ENCODE measurements around the gene CNTNAP2. TPM values are rescaled to one million over a fixed set of nuclear protein-coding genes. Genes with fewer than 3 reads are reported as not detected.

Gene CNTNAP2
- polyA plus RNA-seq, 2 donors: 0.41 to 0.48 TPM

DNA sequence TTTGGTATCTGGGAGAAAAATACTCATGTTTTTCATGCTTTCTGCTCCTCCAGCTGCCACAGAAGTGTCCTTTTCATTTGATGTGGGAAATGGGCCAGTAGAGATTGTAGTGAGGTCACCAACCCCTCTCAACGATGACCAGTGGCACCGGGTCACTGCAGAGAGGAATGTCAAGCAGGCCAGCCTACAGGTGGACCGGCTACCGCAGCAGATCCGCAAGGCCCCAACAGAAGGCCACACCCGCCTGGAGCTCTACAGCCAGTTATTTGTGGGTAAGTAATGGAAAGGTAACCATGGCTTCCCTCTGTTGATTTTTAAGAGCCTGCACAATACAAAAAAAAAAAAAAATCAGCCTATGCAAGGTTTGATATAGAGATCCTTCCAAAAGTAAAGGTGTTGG is 2030.8 kb downstream of the CNTNAP2 start:
- H3K4me3 ChIP-seq (ENCODE audit: low read depth in 1 of 2, low read length in 2 of 2): no peak overlapping the region
- no peak overlapping the region for H3K27ac ChIP-seq (ENCODE audit: low read depth in 2 of 2, low read length in 1 of 2)
- no peaks in the 10 kb centered on the region for H3K36me3 ChIP-seq (ENCODE audit: control insufficient read depth in 2 of 2, insufficient read depth in 2 of 2, low read length in 1 of 2)
- H3K9me3 ChIP-seq (ENCODE audit: control insufficient read depth in 2 of 2, insufficient read depth in 1 of 2, low read depth in 1 of 2, low read length in 1 of 2): peaks cover 0 to 3% of the 10 kb centered on the region in 2 donors
- no peaks in the 10 kb centered on the region for H3K27me3 ChIP-seq (ENCODE audit: control insufficient read depth in 1 of 2, insufficient read depth in 2 of 2, low read length in 2 of 2)
- no peaks in the 10 kb centered on the region for H3K4me1 ChIP-seq (ENCODE audit: control insufficient read depth in 2 of 2, insufficient read depth in 2 of 2, low read length in 1 of 2)
- WGBS, 2 donors: 91 to 92% methylated on average over 6 of the region's 6 CpGs

DNA sequence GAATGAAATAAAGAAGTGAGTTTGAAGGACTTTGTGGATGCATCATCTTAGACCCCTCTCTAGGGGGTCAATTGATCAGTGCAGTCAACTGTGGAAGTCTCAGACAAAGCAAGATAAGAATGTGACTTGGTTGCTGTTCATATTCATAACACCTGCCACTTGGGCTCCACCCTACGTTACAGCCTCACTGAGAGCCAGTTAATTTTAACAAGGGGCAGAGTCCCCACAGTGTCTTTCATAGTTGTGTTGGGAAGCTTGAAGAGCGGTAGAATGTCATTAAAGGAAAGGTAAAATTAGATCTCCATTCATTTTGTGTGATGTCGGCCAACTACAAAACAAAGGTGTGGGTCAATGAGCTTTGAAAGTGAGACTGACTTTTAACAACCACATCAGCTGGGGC is 2031.9 kb downstream of the CNTNAP2 start:
- Histone ChIP-seq H3K27me3 (ENCODE audit: control insufficient read depth in 1 of 2, insufficient read depth in 2 of 2, low read length in 2 of 2) (no peaks in the 10 kb centered on the region), H3K36me3 (ENCODE audit: control insufficient read depth in 2 of 2, insufficient read depth in 2 of 2, low read length in 1 of 2) (no peaks in the 10 kb centered on the region), H3K4me3 (ENCODE audit: low read depth in 1 of 2, low read length in 2 of 2) (no peak overlapping the region), H3K4me1 (ENCODE audit: control insufficient read depth in 2 of 2, insufficient read depth in 2 of 2, low read length in 1 of 2) (no peaks in the 10 kb centered on the region), H3K27ac (ENCODE audit: low read depth in 2 of 2, low read length in 1 of 2) (no peak overlapping the region), H3K9me3 (ENCODE audit: control insufficient read depth in 2 of 2, insufficient read depth in 1 of 2, low read depth in 1 of 2, low read length in 1 of 2) (peaks cover 0 to 3% of the 10 kb centered on the region in 2 donors)
- 87 to 89% methylated on average over 3 of the region's 3 CpGs for WGBS, 2 donors

DNA sequence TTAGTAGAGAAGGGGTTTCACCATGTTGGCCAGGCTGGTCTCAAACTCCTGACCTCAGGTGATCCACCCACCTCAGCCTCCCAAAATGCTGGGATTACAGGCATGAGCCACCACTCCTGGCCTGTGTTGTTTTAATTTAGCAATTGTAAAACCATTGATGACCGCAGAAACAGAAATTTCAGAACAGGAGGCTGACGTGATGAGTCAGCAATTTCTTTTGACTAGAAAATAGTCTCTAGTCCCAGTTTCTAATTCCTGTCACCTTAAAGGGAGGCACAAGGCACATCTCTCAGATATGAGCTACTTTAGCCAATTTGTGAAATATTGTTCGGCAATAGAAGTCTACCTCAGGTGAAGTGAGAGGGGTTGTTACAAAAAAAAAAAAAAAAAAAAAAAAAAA is 2033.1 kb downstream of the CNTNAP2 start:
- no peaks in the 10 kb centered on the region for H3K9me3 ChIP-seq (ENCODE audit: control insufficient read depth in 2 of 2, insufficient read depth in 1 of 2, low read depth in 1 of 2, low read length in 1 of 2)
- WGBS, 2 donors: 87 to 93% methylated on average over 3 of the region's 3 CpGs
- no peaks in the 10 kb centered on the region for H3K36me3 ChIP-seq (ENCODE audit: control insufficient read depth in 2 of 2, insufficient read depth in 2 of 2, low read length in 1 of 2)
- no peak overlapping the region for H3K4me3 ChIP-seq (ENCODE audit: low read depth in 1 of 2, low read length in 2 of 2)
- peaks cover 0 to 3% of the 10 kb centered on the region in 2 donors for H3K4me1 ChIP-seq (ENCODE audit: control insufficient read depth in 2 of 2, insufficient read depth in 2 of 2, low read length in 1 of 2)
- no peaks in the 10 kb centered on the region for H3K27me3 ChIP-seq (ENCODE audit: control insufficient read depth in 1 of 2, insufficient read depth in 2 of 2, low read length in 2 of 2)
- no peak overlapping the region for H3K27ac ChIP-seq (ENCODE audit: low read depth in 2 of 2, low read length in 1 of 2)

DNA sequence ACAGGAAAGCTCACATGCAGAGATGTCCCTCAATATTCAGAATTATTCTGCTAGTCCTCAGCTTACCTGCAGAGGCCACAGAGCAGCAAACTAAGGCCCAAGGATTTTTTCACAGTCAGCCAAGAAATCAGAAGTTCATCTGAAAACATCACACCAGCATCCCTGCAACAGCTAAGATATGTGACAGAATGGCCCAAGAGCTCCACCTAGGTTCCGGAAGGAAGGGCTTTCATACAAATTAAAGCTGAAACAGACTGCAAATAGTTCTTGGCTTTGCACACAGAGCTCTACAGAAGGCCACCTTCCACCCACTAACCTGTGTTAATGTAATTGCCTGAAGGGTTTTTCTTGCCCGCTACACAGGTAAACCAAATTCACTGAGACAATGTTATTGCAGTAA is 2035.2 kb downstream of the CNTNAP2 start:
- 89 to 92% methylated on average over 2 of the region's 2 CpGs for WGBS, 2 donors
- Histone ChIP-seq H3K4me3 (ENCODE audit: low read depth in 1 of 2, low read length in 2 of 2) (no peak overlapping the region), H3K9me3 (ENCODE audit: control insufficient read depth in 2 of 2, insufficient read depth in 1 of 2, low read depth in 1 of 2, low read length in 1 of 2) (no peaks in the 10 kb centered on the region), H3K27me3 (ENCODE audit: control insufficient read depth in 1 of 2, insufficient read depth in 2 of 2, low read length in 2 of 2) (no peaks in the 10 kb centered on the region), H3K36me3 (ENCODE audit: control insufficient read depth in 2 of 2, insufficient read depth in 2 of 2, low read length in 1 of 2) (no peaks in the 10 kb centered on the region), H3K27ac (ENCODE audit: low read depth in 2 of 2, low read length in 1 of 2) (no peak overlapping the region), H3K4me1 (ENCODE audit: control insufficient read depth in 2 of 2, insufficient read depth in 2 of 2, low read length in 1 of 2) (peaks cover 0 to 3% of the 10 kb centered on the region in 2 donors)

DNA sequence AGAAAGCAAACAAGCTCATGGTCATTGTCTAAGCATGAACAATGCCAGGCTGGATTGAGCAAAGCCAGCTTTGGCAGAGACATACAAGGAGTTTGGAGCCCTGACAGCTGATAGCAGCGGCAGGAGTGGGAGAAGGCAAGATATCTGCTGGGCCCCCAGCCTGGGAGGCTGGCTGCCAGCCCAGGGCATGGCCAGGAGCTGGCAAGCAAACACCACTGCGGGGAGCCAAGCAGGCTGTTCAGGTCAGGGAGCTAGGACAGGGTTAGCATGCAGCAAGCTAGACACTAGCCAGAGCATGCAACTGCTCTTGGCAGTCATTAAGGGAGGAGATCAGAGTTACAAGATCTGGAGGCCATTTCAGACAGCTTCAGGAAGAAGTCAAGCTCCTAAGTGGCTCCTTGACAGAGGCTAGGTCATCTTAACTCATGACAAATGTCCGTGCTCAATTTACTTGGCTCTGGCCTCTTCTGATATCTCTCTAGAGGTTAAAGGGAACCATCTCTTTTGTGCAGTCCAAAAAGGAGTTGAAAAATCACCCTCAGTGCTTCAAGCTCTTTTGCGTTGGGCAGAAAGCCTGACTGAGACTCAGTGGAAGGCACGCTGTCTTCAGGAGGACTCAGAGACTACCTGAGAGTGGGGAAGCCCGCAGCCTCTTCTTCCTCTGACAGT is 2037.1 kb downstream of the CNTNAP2 start:
- H3K36me3 ChIP-seq (ENCODE audit: control insufficient read depth in 2 of 2, insufficient read depth in 2 of 2, low read length in 1 of 2): no peaks in the 10 kb centered on the region
- no peaks in the 10 kb centered on the region for H3K9me3 ChIP-seq (ENCODE audit: control insufficient read depth in 2 of 2, insufficient read depth in 1 of 2, low read depth in 1 of 2, low read length in 1 of 2)
- WGBS, 2 donors: 38 to 45% methylated on average over 6 of the region's 6 CpGs
- peaks cover 0 to 3% of the 10 kb centered on the region in 2 donors for H3K4me1 ChIP-seq (ENCODE audit: control insufficient read depth in 2 of 2, insufficient read depth in 2 of 2, low read length in 1 of 2)
- no peak overlapping the region for H3K27ac ChIP-seq (ENCODE audit: low read depth in 2 of 2, low read length in 1 of 2)
- H3K4me3 ChIP-seq (ENCODE audit: low read depth in 1 of 2, low read length in 2 of 2): no peak overlapping the region
- no peaks in the 10 kb centered on the region for H3K27me3 ChIP-seq (ENCODE audit: control insufficient read depth in 1 of 2, insufficient read depth in 2 of 2, low read length in 2 of 2)

DNA sequence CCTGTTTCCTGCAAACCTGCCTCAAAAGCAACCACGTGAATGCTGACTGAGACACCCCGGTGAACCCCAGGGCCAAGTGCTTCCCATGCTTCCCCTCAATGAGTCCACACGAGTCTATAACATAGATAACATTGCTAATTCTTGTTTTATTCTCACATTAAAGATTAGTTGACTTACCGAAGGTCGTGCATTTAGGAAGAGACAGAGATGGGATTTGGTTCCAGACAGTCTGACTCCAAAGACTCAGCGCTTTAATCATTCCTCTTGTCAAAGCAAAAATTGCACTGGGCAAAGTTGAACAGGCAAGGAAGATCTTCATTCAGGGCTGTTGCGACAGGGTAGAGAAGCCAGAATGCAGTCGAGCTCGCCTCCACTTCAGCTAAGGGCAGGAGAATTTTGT is 2038.4 kb downstream of the CNTNAP2 start:
- no peaks in the 10 kb centered on the region for H3K27me3 ChIP-seq (ENCODE audit: control insufficient read depth in 1 of 2, insufficient read depth in 2 of 2, low read length in 2 of 2)
- no peaks in the 10 kb centered on the region for H3K36me3 ChIP-seq (ENCODE audit: control insufficient read depth in 2 of 2, insufficient read depth in 2 of 2, low read length in 1 of 2)
- H3K27ac ChIP-seq (ENCODE audit: low read depth in 2 of 2, low read length in 1 of 2): no peak overlapping the region
- WGBS, 2 donors: 77 to 83% methylated on average over 9 of the region's 9 CpGs
- peaks cover 0 to 3% of the 10 kb centered on the region in 2 donors for H3K4me1 ChIP-seq (ENCODE audit: control insufficient read depth in 2 of 2, insufficient read depth in 2 of 2, low read length in 1 of 2)
- H3K9me3 ChIP-seq (ENCODE audit: control insufficient read depth in 2 of 2, insufficient read depth in 1 of 2, low read depth in 1 of 2, low read length in 1 of 2): no peaks in the 10 kb centered on the region
- H3K4me3 ChIP-seq (ENCODE audit: low read depth in 1 of 2, low read length in 2 of 2): no peak overlapping the region

DNA sequence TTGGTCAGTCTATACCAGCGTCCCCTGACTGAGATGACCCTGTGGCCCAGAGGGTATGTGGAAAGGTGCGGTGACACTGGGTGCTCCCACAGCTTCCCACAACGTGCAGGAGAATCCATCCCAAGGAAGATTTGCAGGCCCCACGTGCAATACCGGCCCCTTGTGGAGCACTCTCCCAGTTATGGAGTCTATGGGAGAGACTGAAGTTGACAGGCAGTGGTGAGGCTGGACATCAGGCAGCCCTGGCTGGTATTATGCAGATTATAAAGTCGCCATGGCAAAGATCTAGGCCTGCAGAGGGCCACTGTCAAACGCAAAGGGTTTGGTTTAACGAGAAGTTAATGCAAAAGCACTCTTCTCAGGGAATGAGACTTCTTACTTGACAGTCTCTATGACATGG is 2039.2 kb downstream of the CNTNAP2 start:
- peaks cover 0 to 3% of the 10 kb centered on the region in 2 donors for H3K4me1 ChIP-seq (ENCODE audit: control insufficient read depth in 2 of 2, insufficient read depth in 2 of 2, low read length in 1 of 2)
- WGBS, 2 donors: 88 to 91% methylated on average over 8 of the region's 8 CpGs

DNA sequence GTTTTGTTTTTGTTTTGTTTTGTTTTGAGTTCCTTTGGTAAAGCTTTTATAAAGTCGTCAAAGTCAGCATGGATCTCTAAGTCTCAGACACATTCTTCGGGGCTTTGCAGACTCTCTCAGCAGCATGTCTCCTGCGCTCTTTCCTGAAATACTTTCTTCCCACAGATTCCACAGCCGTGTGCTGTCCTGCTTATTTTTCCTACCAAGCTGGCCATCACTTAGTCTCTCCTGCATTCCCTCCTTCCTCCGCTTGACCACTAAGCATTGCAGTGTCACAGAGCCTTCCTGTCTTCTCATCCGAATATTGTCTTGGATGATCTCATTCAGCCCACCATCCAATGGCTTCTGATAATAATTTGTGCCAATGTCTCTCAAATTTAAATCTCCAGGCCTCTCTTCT is 2039.6 kb downstream of the CNTNAP2 start:
- WGBS, 2 donors: 86 to 90% methylated on average over 6 of the region's 6 CpGs

More for the DNA sequence above, 2039.2 kb downstream of the CNTNAP2 start:
- no peak overlapping the region for H3K27ac ChIP-seq (ENCODE audit: low read depth in 2 of 2, low read length in 1 of 2)
- no peaks in the 10 kb centered on the region for H3K27me3 ChIP-seq (ENCODE audit: control insufficient read depth in 1 of 2, insufficient read depth in 2 of 2, low read length in 2 of 2)
- no peaks in the 10 kb centered on the region for H3K36me3 ChIP-seq (ENCODE audit: control insufficient read depth in 2 of 2, insufficient read depth in 2 of 2, low read length in 1 of 2)
- no peaks in the 10 kb centered on the region for H3K9me3 ChIP-seq (ENCODE audit: control insufficient read depth in 2 of 2, insufficient read depth in 1 of 2, low read depth in 1 of 2, low read length in 1 of 2)
- H3K4me3 ChIP-seq (ENCODE audit: low read depth in 1 of 2, low read length in 2 of 2): no peak overlapping the region

DNA sequence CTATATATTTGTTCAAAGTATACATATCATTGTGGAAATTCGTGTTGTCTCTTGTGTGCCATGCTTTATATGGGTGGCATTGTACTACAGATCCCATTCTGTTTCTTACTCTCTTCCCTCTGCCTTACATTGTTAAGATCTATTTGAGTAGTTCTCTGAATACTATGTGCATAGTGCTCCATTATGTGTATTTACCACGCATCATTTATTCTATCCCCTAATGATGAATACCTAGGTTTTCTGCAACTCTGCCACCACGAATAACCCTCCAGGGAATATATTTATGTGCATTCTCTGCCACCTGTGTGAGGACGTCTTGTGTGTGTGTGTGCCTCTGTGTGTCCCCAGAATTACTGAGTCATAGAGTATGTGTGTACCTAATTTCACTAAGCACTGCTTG is 2042.7 kb downstream of the CNTNAP2 start:
- no peak overlapping the region for H3K4me3 ChIP-seq (ENCODE audit: low read depth in 1 of 2, low read length in 2 of 2)
- H3K27ac ChIP-seq (ENCODE audit: low read depth in 2 of 2, low read length in 1 of 2): no peak overlapping the region
- no peaks in the 10 kb centered on the region for H3K36me3 ChIP-seq (ENCODE audit: control insufficient read depth in 2 of 2, insufficient read depth in 2 of 2, low read length in 1 of 2)
- no peaks in the 10 kb centered on the region for H3K9me3 ChIP-seq (ENCODE audit: control insufficient read depth in 2 of 2, insufficient read depth in 1 of 2, low read depth in 1 of 2, low read length in 1 of 2)
- H3K4me1 ChIP-seq (ENCODE audit: control insufficient read depth in 2 of 2, insufficient read depth in 2 of 2, low read length in 1 of 2): no peaks in the 10 kb centered on the region
- H3K27me3 ChIP-seq (ENCODE audit: control insufficient read depth in 1 of 2, insufficient read depth in 2 of 2, low read length in 2 of 2): no peaks in the 10 kb centered on the region
- 61 to 71% methylated on average over 4 of the region's 4 CpGs for WGBS, 2 donors

More for the DNA sequence above, 2039.6 kb downstream of the CNTNAP2 start:
- no peak overlapping the region for H3K27ac ChIP-seq (ENCODE audit: low read depth in 2 of 2, low read length in 1 of 2)
- H3K4me3 ChIP-seq (ENCODE audit: low read depth in 1 of 2, low read length in 2 of 2): no peak overlapping the region
- H3K9me3 ChIP-seq (ENCODE audit: control insufficient read depth in 2 of 2, insufficient read depth in 1 of 2, low read depth in 1 of 2, low read length in 1 of 2): no peaks in the 10 kb centered on the region
- peaks cover 0 to 3% of the 10 kb centered on the region in 2 donors for H3K4me1 ChIP-seq (ENCODE audit: control insufficient read depth in 2 of 2, insufficient read depth in 2 of 2, low read length in 1 of 2)
- no peaks in the 10 kb centered on the region for H3K27me3 ChIP-seq (ENCODE audit: control insufficient read depth in 1 of 2, insufficient read depth in 2 of 2, low read length in 2 of 2)
- H3K36me3 ChIP-seq (ENCODE audit: control insufficient read depth in 2 of 2, insufficient read depth in 2 of 2, low read length in 1 of 2): no peaks in the 10 kb centered on the region

DNA sequence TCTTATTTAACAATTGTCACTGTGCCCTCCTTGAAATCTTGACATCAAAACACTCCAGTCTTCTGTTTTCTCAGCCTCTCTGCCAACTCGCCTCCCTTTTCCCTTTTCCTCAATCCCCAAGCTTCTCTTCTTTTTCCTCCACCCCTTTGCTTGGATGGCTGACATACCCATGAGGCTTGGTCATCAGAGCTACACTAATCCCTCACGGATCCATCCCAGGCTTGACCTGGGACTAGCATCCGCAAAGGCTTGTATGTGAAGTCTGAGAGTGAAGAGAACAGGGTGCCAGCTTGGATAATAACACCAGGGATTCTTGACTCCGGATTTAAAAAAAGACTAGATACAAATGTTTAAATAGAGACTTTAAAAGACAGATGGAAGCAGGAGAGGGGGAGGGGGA is 2045.2 kb downstream of the CNTNAP2 start:
- Histone ChIP-seq H3K27ac (ENCODE audit: low read depth in 2 of 2, low read length in 1 of 2) (no peak overlapping the region), H3K4me1 (ENCODE audit: control insufficient read depth in 2 of 2, insufficient read depth in 2 of 2, low read length in 1 of 2) (no peaks in the 10 kb centered on the region)
- 69 to 76% methylated on average over 4 of the region's 4 CpGs for WGBS, 2 donors

More for the DNA sequence above, 2045.2 kb downstream of the CNTNAP2 start:
- Histone ChIP-seq H3K9me3 (ENCODE audit: control insufficient read depth in 2 of 2, insufficient read depth in 1 of 2, low read depth in 1 of 2, low read length in 1 of 2) (no peaks in the 10 kb centered on the region), H3K4me3 (ENCODE audit: low read depth in 1 of 2, low read length in 2 of 2) (no peak overlapping the region), H3K27me3 (ENCODE audit: control insufficient read depth in 1 of 2, insufficient read depth in 2 of 2, low read length in 2 of 2) (no peaks in the 10 kb centered on the region), H3K36me3 (ENCODE audit: control insufficient read depth in 2 of 2, insufficient read depth in 2 of 2, low read length in 1 of 2) (no peaks in the 10 kb centered on the region)
